Measurements from ENCODE around the gene OR13C9.

- TF ChIP-seq CTCF (IDR thresholded peaks at IDR 0.05; ENCODE audit: insufficient read depth, low read length, poor library complexity, severe bottlenecking), result no peak
- TF ChIP-seq EZH2phosphoT487 (conservative IDR thresholded peaks at IDR 0.05; ENCODE audit: low read length), result no peak
These were observed 11.9 kb downstream of the OR13C9 start for GRCh38 chr9:104606152-104606551.

Data from SU-DHL-6 (cell line).